GM21786 (cell line): ENCODE measurements around the gene CASP8.
A peak's percentile ranks its signal among the peaks of the same experiment; 100 is the strongest.

Experiments used
- ATAC-seq: cut with Tn5 transposase; IDR thresholded peaks from one replicate; pipeline ENCODE4 v1.9.1; 2021; ENCODE audit not compliant: unreplicated experiment

CASP8 gene

GRCh38 chr2:201242571-201243277 lies 17.6 kb upstream of the CASP8 start:
- ATAC-seq, result no peak

GRCh38 chr2:201244829-201245228 lies 15.5 kb upstream of the CASP8 start:
- no peak for ATAC-seq

- ATAC-seq, result no peak
These were observed 14.1 kb upstream of the CASP8 start for GRCh38 chr2:201246280-201246679.

GRCh38 chr2:201248288-201248844 lies 12.0 kb upstream of the CASP8 start:
- no peak for ATAC-seq

DNA sequence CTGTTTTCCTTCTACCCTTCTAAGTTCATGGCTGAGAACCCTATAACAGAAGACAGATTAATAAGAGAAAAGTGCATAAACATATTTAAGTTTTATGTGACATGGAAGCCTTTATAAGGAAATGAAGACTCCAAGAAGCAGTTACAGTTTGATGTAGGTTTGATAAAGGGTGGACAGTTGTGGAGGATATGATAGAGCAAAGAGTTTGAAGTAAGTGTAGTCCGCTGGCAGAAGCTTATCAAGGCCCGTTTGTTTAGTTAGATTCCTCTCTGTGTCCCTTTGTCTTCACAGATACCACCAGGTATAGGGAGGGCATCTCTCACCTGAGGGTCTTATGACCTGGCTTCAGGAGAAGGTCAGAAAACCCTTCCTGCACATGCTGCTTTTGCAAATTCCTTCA lies 10.4 kb upstream of the CASP8 start:
- ATAC-seq, result no peak

DNA sequence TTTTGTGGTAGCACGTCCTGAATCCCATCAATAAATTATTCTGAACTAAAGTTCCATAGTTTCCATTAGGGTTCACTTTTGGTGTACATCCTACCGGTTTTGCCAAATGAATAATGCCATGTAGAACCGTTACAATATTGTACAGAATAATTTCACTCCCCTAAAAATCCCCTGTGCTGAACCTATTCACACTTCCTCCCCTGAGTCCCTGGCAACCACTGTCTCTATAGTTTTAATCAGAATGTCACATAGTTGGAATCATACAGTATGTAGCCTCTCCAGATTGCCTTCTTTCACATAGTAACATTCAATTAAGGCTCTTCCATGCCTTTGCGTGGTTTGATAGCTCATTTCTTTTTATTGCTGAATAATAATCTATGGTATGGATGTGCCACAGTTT lies 9.6 kb upstream of the CASP8 start:
- no peak for ATAC-seq

DNA sequence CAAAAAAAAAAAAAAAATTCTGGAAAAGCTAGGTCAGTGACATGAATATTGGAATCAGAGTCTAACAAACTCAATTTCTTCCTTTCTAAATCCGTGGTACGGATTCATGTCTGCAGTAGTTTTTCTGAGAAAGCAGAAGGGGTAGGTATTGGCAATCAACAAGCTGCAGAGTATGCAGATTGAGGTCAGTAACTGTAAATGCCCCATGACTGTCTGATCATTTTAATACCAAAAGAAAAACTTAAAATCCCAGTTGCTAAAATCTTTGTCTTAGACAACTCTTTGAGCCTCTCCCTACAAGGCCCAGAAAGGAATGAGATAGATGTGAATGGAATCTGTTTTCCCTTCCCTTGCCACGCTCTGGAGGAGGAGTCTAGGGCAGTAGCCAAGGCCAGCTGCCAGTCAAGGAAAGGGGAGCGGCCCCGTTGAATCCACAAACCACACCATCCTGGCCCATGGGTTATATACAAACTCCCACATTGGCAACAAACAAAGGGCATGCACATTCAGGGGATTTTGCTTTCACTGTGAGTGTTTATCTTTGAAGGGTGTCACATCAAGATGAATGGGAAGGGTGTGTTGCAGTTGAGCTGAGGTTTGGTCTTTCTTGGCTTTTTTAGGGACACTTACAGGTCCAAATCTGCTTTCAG lies 6.1 kb upstream of the CASP8 start:
- no peak for ATAC-seq

DNA sequence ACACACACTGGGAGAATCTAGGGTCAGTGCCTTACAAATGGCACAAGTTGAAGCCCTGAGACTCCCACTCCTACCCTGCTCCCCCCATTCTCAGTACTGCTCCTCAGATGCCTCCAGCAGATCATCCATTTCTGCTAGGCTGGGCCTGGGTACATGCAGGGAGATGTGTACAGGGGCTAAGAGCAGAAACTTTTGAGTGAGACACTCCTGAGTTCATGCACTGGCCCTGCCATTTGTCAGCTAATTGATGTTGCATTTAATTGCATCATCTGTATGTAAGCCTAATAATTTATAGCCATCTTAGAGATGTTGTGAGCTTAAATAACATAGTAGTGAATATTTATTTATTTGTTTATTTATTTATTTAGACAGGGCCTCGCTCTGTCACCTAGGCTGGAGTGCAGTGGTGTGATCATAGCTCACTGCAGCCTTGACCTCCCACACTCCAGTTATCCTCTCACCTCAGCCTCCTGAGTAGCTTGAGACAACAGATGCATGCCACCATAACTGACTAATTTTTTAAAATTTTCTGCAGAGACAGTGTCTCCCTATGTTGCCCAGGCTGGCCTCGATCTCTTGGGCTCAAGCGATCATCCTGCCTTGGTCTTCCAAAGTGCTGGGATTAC lies 4.8 kb upstream of the CASP8 start:
- ATAC-seq, result no peak

DNA sequence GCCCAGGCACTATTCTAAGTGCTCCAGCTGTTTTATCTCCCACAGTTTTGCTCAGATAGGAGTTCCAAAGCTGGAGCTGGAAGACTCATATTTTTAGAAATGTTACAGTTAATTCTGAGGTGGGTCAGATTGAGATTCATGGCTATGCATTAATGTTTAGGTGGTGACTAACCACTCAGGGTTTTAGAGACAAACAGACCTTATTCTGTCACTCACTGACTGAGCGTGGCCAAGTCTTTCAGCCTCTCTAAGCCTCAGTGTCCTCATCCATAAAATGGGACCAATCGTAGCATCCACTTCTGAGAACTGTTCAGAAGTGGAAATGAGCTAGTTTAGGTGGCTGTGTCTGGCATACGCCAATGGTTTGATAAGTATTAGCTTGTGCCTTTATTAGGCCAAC lies 4.3 kb upstream of the CASP8 start:
- ATAC-seq, result no peak

DNA sequence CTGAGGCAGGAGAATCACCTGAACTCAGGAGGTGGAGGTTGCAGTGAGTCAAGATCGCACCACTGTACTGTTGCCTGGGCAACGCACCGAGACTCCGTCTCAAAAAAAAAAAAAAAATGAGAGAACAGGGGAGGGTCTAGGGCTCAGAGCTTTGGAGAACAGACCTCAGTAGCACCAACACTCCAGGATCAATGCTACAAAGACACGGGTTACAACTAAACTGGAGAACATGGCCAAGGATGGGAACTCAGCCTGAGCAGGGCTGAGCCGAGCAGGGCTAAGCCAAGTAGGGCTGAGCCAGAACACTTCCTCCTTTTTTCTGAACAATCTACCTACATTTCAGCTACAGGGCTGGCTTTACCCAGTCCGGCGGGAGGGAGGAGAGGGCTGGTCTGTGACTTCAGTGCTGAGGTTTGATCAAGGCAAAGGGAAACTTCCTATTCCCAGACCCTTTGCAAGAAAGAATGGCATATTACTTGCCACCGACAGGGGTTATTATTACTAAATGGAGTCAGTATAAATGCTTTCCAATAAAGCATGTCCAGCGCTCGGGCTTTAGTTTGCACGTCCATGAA lies 2.9 kb upstream of the CASP8 start:
- peak; percentile 30 for ATAC-seq

DNA sequence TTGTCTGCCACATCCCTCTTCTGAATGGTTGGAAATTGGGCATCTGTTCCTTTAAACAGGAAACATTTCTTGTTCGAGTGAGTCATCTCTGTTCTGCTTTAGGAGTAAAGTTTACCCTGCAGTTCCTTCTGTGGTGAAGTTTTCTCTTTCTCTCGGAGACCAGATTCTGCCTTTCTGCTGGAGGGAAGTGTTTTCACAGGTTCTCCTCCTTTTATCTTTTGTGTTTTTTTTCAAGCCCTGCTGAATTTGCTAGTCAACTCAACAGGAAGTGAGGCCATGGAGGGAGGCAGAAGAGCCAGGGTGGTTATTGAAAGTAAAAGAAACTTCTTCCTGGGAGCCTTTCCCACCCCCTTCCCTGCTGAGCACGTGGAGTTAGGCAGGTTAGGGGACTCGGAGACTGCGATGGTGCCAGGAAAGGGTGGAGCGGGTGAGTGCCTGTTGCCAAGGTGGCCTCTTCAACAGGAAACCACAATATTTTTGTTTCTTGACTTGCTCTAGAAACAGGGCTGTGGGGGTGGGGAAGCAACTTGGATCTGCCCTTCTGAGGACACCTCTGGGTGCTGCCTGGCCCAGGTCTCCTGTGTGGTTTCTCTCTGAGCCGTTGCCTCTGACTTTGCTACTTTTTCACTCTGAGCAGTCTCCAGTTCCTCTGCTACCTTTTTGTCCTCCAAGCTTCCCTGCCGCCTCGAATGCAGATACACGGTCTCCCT lies 2.2 kb upstream of the CASP8 start:
- peak; percentile 68 for ATAC-seq

- no peak for ATAC-seq
These were observed 1.4 kb upstream of the CASP8 start for GRCh38 chr2:201258666-201259615.

GRCh38 chr2:201261471-201261870 lies 1.1 kb downstream of the CASP8 start:
- no peak for ATAC-seq

DNA sequence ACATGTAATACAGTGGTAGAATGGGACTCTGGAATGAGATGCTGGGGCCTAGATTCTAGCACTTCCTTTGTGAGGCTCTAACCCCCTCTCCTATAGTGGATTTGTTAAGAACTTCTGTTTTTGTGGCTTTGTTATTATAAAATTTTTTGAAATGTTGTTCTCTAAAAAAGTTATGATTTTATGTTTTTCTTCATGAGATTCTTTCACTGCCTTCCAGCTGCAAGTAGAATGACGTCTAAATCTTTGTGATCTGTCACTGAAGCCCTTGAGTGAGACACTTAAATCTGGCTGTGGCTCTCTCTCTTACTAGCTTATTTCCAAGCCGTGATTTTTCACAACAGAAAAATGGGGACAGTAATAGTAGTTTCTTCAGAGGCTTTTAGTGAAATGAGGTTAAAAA lies 1.6 kb downstream of the CASP8 start:
- no peak for ATAC-seq

- ATAC-seq, result no peak
These were observed 2.4 kb downstream of the CASP8 start for GRCh38 chr2:201262718-201263117.

GRCh38 chr2:201263779-201264178 lies 3.4 kb downstream of the CASP8 start:
- ATAC-seq, result no peak

- no peak for ATAC-seq
These were observed 4.3 kb downstream of the CASP8 start for GRCh38 chr2:201264472-201265173.

- no peak for ATAC-seq
These were observed 6.3 kb downstream of the CASP8 start for GRCh38 chr2:201266629-201267028.

GRCh38 chr2:201267278-201268030 lies 7.1 kb downstream of the CASP8 start:
- no peak for ATAC-seq
